ENCODE measurements around the gene GBA3. TPM values are rescaled to one million over a fixed set of nuclear protein-coding genes. Genes with fewer than 3 reads are reported as not detected.

GBA3 gene
- polyA plus RNA-seq, 2 of the 4 experiments (the other 2 are of a cell fraction): not detected

GRCh38 chr4:22668301-22668700 is 24.4 kb upstream of the GBA3 start:
- no peak for DNase-seq (ENCODE audit: low read depth in 1 of 2, low spot score in 1 of 2)
- Histone ChIP-seq H3K4me2 (no peak overlapping the region), H3K27ac (no peak overlapping the region), H3K9me3 (no peaks in the 10 kb centered on the region), H3K4me1 (no peaks in the 10 kb centered on the region), H3K4me3 (no peak overlapping the region)
- no peak for FAIRE-seq
- TF ChIP-seq TP53 (CRISPR knock-in tag; IDR thresholded peaks at IDR 0.05): no peak
- no peak for TF ChIP-seq TFCP2L1 (CRISPR knock-in tag; IDR thresholded peaks at IDR 0.05)
- no peak for TF ChIP-seq POLR2A (IDR thresholded peaks at IDR 0.05; ENCODE audit: low read length)
- no peak for TF ChIP-seq HOXB5 (CRISPR knock-in tag; IDR thresholded peaks at IDR 0.05)
- no peak for TF ChIP-seq JUNB (IDR thresholded peaks at IDR 0.05)
- TF ChIP-seq HOXA7 (CRISPR knock-in tag; IDR thresholded peaks at IDR 0.05): no peak
- no peak for TF ChIP-seq ELK1 (IDR thresholded peaks at IDR 0.05; ENCODE audit: low read depth, low read length)
- no peak for TF ChIP-seq EHMT2 (IDR thresholded peaks at IDR 0.05; ENCODE audit: low read depth)
- no peak for TF ChIP-seq CHD2 (IDR thresholded peaks at IDR 0.05; ENCODE audit: low read length, partially characterized antibody)
- TF ChIP-seq RFX5 (IDR thresholded peaks at IDR 0.05): no peak
- no peak for TF ChIP-seq POLR2AphosphoS2 (conservative IDR thresholded peaks at IDR 0.05; ENCODE audit: low read length)
- TF ChIP-seq HDAC2 (IDR thresholded peaks at IDR 0.05): no peak
- no peak for TF ChIP-seq HEYL (CRISPR knock-in tag; IDR thresholded peaks at IDR 0.05)
- no peak for TF ChIP-seq NR3C1 (IDR thresholded peaks at IDR 0.05)
- ATAC-seq: no peak
- POLR2A ChIA-PET: no interaction called here
- CTCF ChIA-PET: interaction anchor here (1.0 kb wide), 1 partner anchor 11 kb away, joined by 3 read pairs; no protein-coding TSS in a partner anchor

DNA sequence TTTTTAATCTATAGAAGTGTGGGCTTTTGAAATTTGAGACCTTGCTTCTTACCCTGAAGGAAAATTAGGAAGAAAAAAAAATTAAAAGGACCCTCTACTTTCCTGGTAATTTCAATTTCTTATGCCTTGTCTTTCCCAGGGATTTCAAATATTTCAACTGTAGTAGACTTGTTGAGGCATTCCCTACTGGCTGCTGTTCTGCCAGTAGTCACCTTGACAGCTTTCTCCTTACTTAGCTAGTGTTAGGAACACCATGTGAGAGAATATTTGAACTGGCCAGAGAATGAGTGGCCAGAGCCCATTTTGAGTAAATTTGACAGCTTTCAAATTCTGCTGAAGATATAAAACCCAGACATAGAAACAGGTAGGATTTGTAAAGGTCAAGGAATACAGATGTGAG is 24.0 kb upstream of the GBA3 start:
- Histone ChIP-seq H3K4me1 (no peaks in the 10 kb centered on the region), H3K4me2 (no peak overlapping the region), H3K9me3 (no peaks in the 10 kb centered on the region), H3K4me3 (no peak overlapping the region), H3K27ac (no peak overlapping the region)
- ATAC-seq (no peak), FAIRE-seq (no peak), DNase-seq (ENCODE audit: low read depth in 1 of 2, low spot score in 1 of 2) (no peak)
- TF ChIP-seq, protein P1, sequence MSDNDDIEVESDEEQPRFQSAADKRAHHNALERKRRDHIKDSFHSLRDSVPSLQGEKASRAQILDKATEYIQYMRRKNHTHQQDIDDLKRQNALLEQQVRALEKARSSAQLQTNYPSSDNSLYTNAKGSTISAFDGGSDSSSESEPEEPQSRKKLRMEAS (IDR thresholded peaks at IDR 0.05): no peak
- TF ChIP-seq, protein P2, sequence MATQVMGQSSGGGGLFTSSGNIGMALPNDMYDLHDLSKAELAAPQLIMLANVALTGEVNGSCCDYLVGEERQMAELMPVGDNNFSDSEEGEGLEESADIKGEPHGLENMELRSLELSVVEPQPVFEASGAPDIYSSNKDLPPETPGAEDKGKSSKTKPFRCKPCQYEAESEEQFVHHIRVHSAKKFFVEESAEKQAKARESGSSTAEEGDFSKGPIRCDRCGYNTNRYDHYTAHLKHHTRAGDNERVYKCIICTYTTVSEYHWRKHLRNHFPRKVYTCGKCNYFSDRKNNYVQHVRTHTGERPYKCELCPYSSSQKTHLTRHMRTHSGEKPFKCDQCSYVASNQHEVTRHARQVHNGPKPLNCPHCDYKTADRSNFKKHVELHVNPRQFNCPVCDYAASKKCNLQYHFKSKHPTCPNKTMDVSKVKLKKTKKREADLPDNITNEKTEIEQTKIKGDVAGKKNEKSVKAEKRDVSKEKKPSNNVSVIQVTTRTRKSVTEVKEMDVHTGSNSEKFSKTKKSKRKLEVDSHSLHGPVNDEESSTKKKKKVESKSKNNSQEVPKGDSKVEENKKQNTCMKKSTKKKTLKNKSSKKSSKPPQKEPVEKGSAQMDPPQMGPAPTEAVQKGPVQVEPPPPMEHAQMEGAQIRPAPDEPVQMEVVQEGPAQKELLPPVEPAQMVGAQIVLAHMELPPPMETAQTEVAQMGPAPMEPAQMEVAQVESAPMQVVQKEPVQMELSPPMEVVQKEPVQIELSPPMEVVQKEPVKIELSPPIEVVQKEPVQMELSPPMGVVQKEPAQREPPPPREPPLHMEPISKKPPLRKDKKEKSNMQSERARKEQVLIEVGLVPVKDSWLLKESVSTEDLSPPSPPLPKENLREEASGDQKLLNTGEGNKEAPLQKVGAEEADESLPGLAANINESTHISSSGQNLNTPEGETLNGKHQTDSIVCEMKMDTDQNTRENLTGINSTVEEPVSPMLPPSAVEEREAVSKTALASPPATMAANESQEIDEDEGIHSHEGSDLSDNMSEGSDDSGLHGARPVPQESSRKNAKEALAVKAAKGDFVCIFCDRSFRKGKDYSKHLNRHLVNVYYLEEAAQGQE (IDR thresholded peaks at IDR 0.05): no peak
- TF ChIP-seq, protein P3, sequence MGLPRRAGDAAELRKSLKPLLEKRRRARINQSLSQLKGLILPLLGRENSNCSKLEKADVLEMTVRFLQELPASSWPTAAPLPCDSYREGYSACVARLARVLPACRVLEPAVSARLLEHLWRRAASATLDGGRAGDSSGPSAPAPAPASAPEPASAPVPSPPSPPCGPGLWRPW (IDR thresholded peaks at IDR 0.05): no peak
- TF ChIP-seq EHF (CRISPR knock-in tag; IDR thresholded peaks at IDR 0.05): no peak
- TF ChIP-seq EHMT2 (IDR thresholded peaks at IDR 0.05; ENCODE audit: low read depth): no peak
- no peak for TF ChIP-seq FOSL2 (IDR thresholded peaks at IDR 0.05)
- no peak for TF ChIP-seq FOSL2 (CRISPR knock-in tag; IDR thresholded peaks at IDR 0.05)
- TF ChIP-seq JUN (IDR thresholded peaks at IDR 0.05): no peak
- no peak for TF ChIP-seq ESRRA (IDR thresholded peaks at IDR 0.05; ENCODE audit: borderline replicate concordance, low read length)
- no peak for TF ChIP-seq ELK1 (IDR thresholded peaks at IDR 0.05; ENCODE audit: low read depth, low read length)
- TF ChIP-seq CHD4 (IDR thresholded peaks at IDR 0.05; ENCODE audit: borderline replicate concordance): no peak
- TF ChIP-seq TFCP2L1 (CRISPR knock-in tag; IDR thresholded peaks at IDR 0.05): no peak
- TF ChIP-seq RCOR1 (IDR thresholded peaks at IDR 0.05; ENCODE audit: low read depth, low read length): no peak
- TF ChIP-seq ZNF302 (CRISPR knock-in tag; IDR thresholded peaks at IDR 0.05): no peak
- no peak for TF ChIP-seq SREBF2 (IDR thresholded peaks at IDR 0.05)
- no peak for TF ChIP-seq CHD2 (IDR thresholded peaks at IDR 0.05; ENCODE audit: low read length, partially characterized antibody)
- TF ChIP-seq SMC3 (IDR thresholded peaks at IDR 0.05): no peak
- CTCF ChIA-PET: no interaction called here
- POLR2A ChIA-PET: no interaction called here

Data from A549 (cell line).